ENCODE measurements around the gene TARDBP. TPM values are rescaled to one million over a fixed set of nuclear protein-coding genes. Genes with fewer than 3 reads are reported as not detected.
"Not testable (repeated sequence)": the region's sequence is repeated elsewhere in the genome, so short reads cannot be mapped to it uniquely, and the experiment has no call there.

The TARDBP gene
- total RNA-seq, 2 experiments from 2014 or later = 180 to 190 TPM

DNA sequence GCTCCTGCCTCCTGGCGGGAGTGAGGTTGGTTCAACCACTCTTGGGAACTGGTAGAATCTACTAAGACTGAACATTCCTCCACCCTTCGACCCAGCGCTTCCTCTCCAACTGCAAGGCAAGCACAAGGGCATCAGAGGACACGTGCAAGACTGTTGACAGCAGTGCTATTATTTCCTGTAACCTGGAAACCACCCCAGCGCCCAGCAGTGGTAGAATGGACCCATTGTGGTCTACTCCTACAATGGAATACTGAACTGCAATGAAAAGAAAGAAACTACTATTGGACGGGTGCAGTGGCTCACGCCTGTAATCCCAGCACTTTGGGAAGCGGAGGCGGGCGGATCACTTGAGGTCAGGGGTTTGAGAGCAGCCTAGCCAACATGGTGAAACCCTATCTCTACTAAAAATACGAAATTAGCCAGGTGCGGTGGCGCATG lies 33.0 kb upstream of the TARDBP start:
- POLR2A ChIA-PET = no interaction called here
- DNase-seq (no peak), ATAC-seq (no peak)
- H3K27ac Mint-ChIP-seq = no peak overlapping the region
- H3K4me3 Mint-ChIP-seq = no peak overlapping the region
- CTCF ChIA-PET = no interaction called here
- peaks cover 18% of the 10 kb centered on the region for H3K27me3 Mint-ChIP-seq
- no peaks in the 10 kb centered on the region for H3K9me3 Mint-ChIP-seq (ENCODE audit: low read depth)
- intact Hi-C loops (cut with DNase I, micrococcal nuclease) = no loop called here
- no peaks in the 10 kb centered on the region for H3K36me3 Mint-ChIP-seq (ENCODE audit: low read depth)
- H3K4me1 Mint-ChIP-seq = no peaks in the 10 kb centered on the region

DNA sequence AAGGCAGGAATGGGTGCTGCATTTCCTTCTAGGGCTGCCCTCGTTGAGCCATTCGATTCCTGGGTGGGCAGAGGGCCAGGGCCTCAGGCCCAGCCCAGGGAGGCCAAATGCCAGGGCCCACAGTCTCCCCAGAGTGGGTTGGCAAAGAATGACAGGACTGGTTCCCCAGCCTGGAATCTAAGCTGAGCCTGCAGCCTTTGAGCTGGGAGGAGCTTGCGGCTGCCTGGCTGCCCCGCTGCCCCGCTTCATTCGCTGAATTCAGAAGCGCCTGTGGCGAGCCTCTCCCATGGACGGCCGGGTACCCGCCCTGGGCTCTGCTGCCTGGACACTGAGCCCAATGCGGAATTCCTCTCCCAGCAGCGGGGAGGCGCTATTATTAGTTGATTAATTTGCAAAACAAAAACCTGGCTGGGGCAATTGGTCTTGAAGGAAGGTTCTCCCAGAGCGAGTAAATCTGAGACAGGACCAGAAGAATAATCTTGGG lies 32.3 kb upstream of the TARDBP start:
- CTCF ChIA-PET = no interaction called here
- intact Hi-C loops (cut with DNase I, micrococcal nuclease) = no loop called here

DNA sequence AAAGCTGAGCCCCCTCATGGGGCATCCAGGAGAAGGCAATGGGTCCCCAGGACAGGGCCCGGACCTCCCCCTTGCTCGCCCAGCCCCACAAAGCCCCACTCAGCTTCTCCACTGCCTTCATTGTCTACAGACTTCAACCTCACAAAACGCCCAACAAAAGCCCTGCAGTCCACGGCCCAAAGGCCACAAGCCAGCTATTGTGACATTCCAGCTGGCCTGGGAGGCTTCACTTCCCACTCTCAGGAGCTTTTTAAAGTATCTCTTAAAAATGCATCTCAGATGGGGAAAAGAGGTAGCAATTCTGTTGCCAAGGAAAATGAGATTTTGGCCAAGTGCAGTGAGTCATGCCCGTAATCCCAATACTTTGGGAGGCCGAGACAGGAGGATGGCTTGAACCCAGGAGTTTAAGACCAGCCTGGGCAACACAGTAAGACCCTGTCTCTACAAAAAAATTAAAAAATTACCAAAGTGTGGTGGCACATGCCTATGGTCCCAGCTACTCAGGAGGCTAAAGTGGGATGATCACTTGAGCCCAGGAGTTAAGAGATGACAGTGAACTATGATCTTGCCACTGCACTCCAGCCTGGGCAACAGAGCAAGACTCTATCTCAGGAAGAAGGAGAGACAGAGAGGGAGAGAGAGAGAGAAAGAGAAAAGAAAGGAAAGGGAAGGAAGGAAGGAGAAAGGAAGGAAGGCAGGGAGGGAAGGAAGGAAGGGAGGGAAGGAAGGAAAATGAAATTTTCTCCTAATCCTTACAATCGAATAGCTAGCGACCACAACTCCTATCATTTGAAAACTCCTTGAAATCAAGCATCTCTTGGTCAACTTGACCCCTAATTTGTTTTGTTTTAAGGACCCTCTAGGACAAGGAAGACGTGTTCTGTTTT lies 31.4 kb upstream of the TARDBP start:
- H3K9me3 Mint-ChIP-seq (ENCODE audit: low read depth) = no peaks in the 10 kb centered on the region
- no peak overlapping the region for H3K27ac Mint-ChIP-seq
- intact Hi-C loops (cut with DNase I, micrococcal nuclease) = no loop called here
- peaks cover 10% of the 10 kb centered on the region for H3K4me1 Mint-ChIP-seq
- CTCF ChIA-PET = interaction anchor here (0.6 kb wide), 1 partner anchor 913 kb away, joined by 3 read pairs; no protein-coding TSS in a partner anchor
- DNase-seq (no peak), ATAC-seq (no peak)
- H3K27me3 Mint-ChIP-seq = peaks cover 18% of the 10 kb centered on the region
- no peak overlapping the region for H3K4me3 Mint-ChIP-seq
- no peaks in the 10 kb centered on the region for H3K36me3 Mint-ChIP-seq (ENCODE audit: low read depth)
- POLR2A ChIA-PET = no interaction called here

More for the DNA sequence above, 32.3 kb upstream of the TARDBP start:
- peaks cover under 1% of the 10 kb centered on the region for H3K4me1 Mint-ChIP-seq
- H3K4me3 Mint-ChIP-seq = no peak overlapping the region
- ATAC-seq (no peak), DNase-seq (no peak)
- H3K9me3 Mint-ChIP-seq (ENCODE audit: low read depth) = no peaks in the 10 kb centered on the region
- no peak overlapping the region for H3K27ac Mint-ChIP-seq
- H3K27me3 Mint-ChIP-seq = peaks cover 18% of the 10 kb centered on the region
- POLR2A ChIA-PET = no interaction called here
- H3K36me3 Mint-ChIP-seq (ENCODE audit: low read depth) = no peaks in the 10 kb centered on the region

DNA sequence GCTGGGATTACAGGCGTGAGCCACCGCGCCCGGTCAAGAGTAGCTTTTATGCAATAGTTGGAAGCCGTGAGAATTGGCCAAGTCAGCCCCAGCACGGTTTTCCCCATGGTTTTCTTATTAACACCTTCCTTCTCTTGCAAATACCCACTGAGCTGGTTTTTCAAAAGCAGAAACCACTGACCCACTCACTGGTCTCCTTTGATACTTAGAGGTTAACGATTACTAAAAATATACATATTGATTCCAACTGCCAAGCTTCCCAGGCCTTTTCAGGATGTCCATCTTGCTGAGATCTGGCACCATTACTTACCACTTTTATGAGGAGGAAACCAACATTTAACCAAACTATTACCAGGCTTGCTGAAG lies 25.9 kb upstream of the TARDBP start:
- ChIA-PET CTCF (interaction anchor here (1.3 kb wide), 1 partner anchor 28 kb away, joined by 6 read pairs; no protein-coding TSS in a partner anchor), POLR2A (interaction anchor here (0.8 kb wide), 1 partner anchor 17 kb away, joined by 4 read pairs; no protein-coding TSS in a partner anchor)
- Mint-ChIP-seq H3K4me3 (no peak overlapping the region), H3K9me3 (ENCODE audit: low read depth) (no peaks in the 10 kb centered on the region), H3K27me3 (peaks cover under 1% of the 10 kb centered on the region), H3K27ac (no peak overlapping the region), H3K36me3 (ENCODE audit: low read depth) (no peaks in the 10 kb centered on the region), H3K4me1 (peaks cover 15% of the 10 kb centered on the region)
- ATAC-seq (no peak), DNase-seq (no peak)
- intact Hi-C loops (cut with DNase I, micrococcal nuclease) = no loop called here

DNA sequence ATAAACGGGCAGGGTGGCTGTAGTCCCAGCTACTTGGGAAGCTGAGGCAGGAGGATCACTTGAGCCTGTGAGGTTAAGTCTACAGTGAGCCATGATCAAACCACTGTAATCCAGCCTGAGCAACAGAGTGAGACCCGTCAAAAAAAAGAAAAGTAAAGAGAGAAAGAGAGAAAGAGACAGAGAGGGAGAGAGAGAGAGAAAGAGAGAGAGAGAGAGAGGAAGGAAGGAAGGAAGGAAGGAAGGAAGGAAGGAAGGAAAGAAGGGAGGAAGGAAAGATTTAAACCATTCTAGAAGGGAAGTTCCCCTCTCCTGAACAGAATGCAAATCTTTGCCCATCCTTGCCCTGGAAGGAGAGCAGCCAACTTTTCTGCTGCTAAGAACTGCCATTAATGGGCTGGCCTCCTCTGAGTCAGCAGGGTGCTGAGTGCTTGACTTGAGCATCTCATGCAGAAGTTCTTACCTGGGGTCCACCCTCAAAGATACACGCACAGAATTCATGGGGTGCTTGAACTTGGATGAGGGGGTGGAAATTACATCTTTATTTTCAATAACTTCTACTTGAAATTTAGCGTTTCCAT lies 24.5 kb upstream of the TARDBP start:
- Mint-ChIP-seq H3K9me3 (ENCODE audit: low read depth) (no peaks in the 10 kb centered on the region), H3K4me3 (no peak overlapping the region), H3K27me3 (no peaks in the 10 kb centered on the region), H3K27ac (no peak overlapping the region), H3K4me1 (peaks cover 15% of the 10 kb centered on the region), H3K36me3 (ENCODE audit: low read depth) (no peaks in the 10 kb centered on the region)
- no peak for ATAC-seq
- no peak for DNase-seq
- CTCF ChIA-PET = no interaction called here
- POLR2A ChIA-PET = no interaction called here
- intact Hi-C loops (cut with DNase I, micrococcal nuclease) = no loop called here

DNA sequence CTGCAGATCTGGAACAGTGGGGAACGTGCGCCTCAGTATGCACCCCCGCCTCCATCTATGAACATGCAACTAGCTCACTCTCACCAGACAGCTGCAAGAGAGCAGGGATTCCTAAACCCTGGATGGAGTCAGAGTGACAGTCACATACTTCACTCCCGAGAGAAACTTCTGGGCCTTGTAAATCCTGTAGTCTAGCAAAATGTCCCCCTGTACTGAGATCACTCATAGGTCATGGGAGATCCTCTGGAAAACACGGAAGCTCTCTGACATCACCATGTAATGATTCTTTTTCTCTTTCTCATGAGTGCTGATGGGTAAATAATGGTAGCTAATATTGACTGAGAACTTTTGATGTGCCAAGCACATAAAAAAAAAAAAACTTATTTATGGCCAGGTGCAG lies 23.4 kb upstream of the TARDBP start:
- ChIA-PET POLR2A (no interaction called here), CTCF (interaction anchor here (0.6 kb wide), 1 partner anchor 482 kb away, joined by 3 read pairs; no protein-coding TSS in a partner anchor)
- no peak for DNase-seq
- H3K27ac Mint-ChIP-seq = no peak overlapping the region
- H3K4me3 Mint-ChIP-seq = no peak overlapping the region
- H3K4me1 Mint-ChIP-seq = peaks cover 15% of the 10 kb centered on the region
- no peaks in the 10 kb centered on the region for H3K27me3 Mint-ChIP-seq
- intact Hi-C loops (cut with DNase I, micrococcal nuclease) = no loop called here
- ATAC-seq = no peak
- no peaks in the 10 kb centered on the region for H3K9me3 Mint-ChIP-seq (ENCODE audit: low read depth)
- no peaks in the 10 kb centered on the region for H3K36me3 Mint-ChIP-seq (ENCODE audit: low read depth)

DNA sequence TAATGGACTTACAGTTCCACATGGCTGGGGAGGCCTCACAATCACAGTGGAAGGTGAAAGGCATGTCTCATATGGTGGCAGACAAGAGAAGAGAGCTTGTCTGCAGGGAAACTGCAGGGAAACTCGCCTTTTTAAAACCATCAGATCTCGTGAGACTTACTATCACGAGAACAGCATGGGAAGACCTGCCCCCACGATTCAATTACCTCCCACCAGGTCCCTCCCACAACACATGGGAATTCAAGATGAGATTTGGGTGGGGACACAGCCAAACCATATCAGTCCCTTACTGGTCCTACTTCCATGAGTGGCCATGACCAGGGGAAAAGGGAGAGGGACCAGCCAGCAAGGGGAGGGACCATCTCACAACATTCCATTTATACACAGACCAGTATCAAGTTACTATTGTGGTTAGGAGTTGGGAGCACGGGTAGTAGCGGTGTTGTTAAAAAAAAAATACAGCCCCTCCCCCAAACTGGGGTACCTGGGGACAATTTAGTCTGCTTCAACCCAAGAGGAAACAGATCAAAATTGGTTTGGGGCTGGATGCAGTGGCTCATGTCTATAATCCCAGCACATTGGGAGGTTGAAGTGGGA lies 22.4 kb upstream of the TARDBP start:
- H3K9me3 Mint-ChIP-seq (ENCODE audit: low read depth); H3K27ac Mint-ChIP-seq; H3K36me3 Mint-ChIP-seq (ENCODE audit: low read depth); H3K4me3 Mint-ChIP-seq; POLR2A ChIA-PET; intact Hi-C loops (cut with DNase I, micrococcal nuclease); ATAC-seq; H3K27me3 Mint-ChIP-seq; DNase-seq: not testable (repeated sequence)
- peaks cover 15% of the 10 kb centered on the region for H3K4me1 Mint-ChIP-seq
- CTCF ChIA-PET = interaction anchor here (0.7 kb wide), 1 partner anchor 643 kb away, joined by 3 read pairs; no protein-coding TSS in a partner anchor

DNA sequence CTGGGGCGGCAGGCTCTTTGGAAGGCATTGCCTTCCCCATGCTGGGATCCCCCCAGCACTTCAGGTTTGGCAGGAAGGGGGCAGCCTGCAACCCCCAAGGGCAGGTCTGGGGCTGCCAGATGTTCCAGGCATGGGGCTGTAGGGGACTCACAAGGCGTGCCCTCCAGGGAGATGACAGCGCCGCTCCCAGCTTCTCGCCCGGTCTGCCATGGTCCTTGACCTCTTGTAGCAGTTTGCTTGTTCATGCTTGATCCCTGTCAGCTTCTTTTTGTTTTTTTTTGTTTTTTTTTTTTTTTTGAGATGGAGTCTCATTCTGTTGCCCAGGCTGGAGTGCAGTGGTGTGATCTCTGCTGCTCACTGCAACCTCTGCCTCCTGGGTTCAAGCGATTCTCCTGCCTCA lies 21.6 kb upstream of the TARDBP start:
- Mint-ChIP-seq H3K27ac (no peak overlapping the region), H3K9me3 (ENCODE audit: low read depth) (no peaks in the 10 kb centered on the region), H3K27me3 (no peaks in the 10 kb centered on the region), H3K4me1 (peaks cover 8% of the 10 kb centered on the region), H3K36me3 (ENCODE audit: low read depth) (no peaks in the 10 kb centered on the region), H3K4me3 (no peak overlapping the region)
- ATAC-seq = no peak
- POLR2A ChIA-PET = no interaction called here
- no peak for DNase-seq
- CTCF ChIA-PET = interaction anchor here (0.7 kb wide), 1 partner anchor 642 kb away, joined by 3 read pairs; no protein-coding TSS in a partner anchor
- intact Hi-C loops (cut with DNase I, micrococcal nuclease) = no loop called here

DNA sequence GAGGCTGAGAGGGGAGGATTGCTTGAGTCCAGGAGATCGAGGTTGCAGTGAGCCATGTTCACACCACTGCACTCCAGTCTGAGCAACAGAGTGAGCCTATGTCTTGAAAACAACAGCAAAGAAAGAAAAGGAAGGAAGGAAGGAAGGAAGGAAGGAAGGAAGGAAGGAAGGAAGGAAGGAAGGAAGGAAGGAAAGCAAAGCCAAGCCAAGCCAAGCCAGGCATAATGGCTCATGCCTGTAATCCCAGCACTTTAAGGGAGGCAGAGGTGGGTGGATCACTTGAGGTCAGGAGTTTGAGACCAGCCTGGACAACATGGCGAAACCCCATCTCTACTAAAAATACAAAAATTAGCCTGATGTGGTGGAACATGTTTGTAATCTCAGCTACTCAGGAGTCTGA lies 20.4 kb upstream of the TARDBP start:
- intact Hi-C loops (cut with DNase I, micrococcal nuclease); ATAC-seq; H3K9me3 Mint-ChIP-seq (ENCODE audit: low read depth): not testable (repeated sequence)

DNA sequence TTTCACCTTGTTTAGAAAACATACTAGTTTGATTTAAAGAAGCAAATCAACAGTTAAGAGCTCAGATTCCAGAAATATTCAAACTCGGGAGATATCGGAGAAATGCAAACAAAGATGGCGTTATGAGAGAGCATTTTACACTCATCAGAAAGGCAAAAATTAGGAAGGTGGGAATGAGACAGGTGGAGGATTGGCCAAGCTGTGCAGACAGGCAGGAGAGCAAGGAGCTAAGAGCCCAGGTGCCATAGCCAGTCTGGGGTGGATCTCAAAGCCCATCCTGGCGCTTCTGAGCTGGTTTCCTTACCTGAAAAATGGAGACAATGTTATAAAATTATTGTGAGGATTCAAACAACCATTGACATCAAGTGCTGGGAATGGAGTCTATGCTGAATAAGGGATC lies 19.6 kb upstream of the TARDBP start:
- Mint-ChIP-seq H3K27me3 (no peaks in the 10 kb centered on the region), H3K4me1 (no peaks in the 10 kb centered on the region), H3K27ac (no peak overlapping the region), H3K9me3 (ENCODE audit: low read depth) (no peaks in the 10 kb centered on the region), H3K4me3 (no peak overlapping the region), H3K36me3 (ENCODE audit: low read depth) (no peaks in the 10 kb centered on the region)
- ATAC-seq (no peak), DNase-seq (no peak)
- intact Hi-C loops (cut with DNase I, micrococcal nuclease) = no loop called here
- POLR2A ChIA-PET = no interaction called here
- CTCF ChIA-PET = no interaction called here

More for the DNA sequence above, 20.4 kb upstream of the TARDBP start:
- CTCF ChIA-PET = interaction anchor here (0.6 kb wide), 1 partner anchor 65 kb away, joined by 4 read pairs; no protein-coding TSS in a partner anchor
- H3K4me3 Mint-ChIP-seq; H3K27ac Mint-ChIP-seq; POLR2A ChIA-PET; H3K4me1 Mint-ChIP-seq; H3K36me3 Mint-ChIP-seq (ENCODE audit: low read depth); H3K27me3 Mint-ChIP-seq; DNase-seq: not testable (repeated sequence)

DNA sequence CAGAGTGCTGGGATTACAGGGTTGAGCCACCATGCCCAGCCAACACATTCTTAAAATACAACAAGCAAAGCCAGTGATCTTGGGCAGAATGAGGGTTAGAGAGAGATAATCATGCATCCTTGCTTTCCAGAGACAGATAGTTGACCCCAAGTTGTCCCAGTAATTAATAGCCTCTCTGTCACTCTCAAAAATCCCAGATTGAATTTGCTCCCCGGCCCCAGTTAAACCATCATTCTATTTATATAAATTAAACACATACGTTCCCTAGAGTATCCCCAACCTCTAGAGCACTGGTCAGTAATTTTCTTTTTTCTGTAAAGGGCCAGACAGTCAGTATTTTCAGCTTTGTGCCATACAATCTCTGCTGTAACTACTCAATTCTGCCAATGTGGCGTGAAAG lies 16.4 kb upstream of the TARDBP start:
- no peak overlapping the region for H3K4me3 Mint-ChIP-seq
- intact Hi-C loops (cut with DNase I, micrococcal nuclease) = no loop called here
- H3K27me3 Mint-ChIP-seq = no peaks in the 10 kb centered on the region
- ATAC-seq (no peak), DNase-seq (no peak)
- ChIA-PET CTCF (no interaction called here), POLR2A (no interaction called here)
- no peaks in the 10 kb centered on the region for H3K4me1 Mint-ChIP-seq
- peaks cover 10% of the 10 kb centered on the region for H3K9me3 Mint-ChIP-seq (ENCODE audit: low read depth)
- H3K36me3 Mint-ChIP-seq (ENCODE audit: low read depth) = peaks cover 10% of the 10 kb centered on the region
- H3K27ac Mint-ChIP-seq = no peak overlapping the region

All from activated CD4-positive, alpha-beta T cell treated with anti-CD3 and anti-CD28 coated beads for 36 hours (primary cell).